GM12875 (cell line): ENCODE measurements around the gene FIBP.
A peak's percentile ranks its signal among the peaks of the same experiment; 100 is the strongest.

Experiments used
- H3K4me3 ChIP-seq: one replicate; pipeline ENCODE4 v1.5.1; 2011; ENCODE audit warnings: low read depth, low read length, control low read depth
- CTCF ChIP-seq: IDR thresholded peaks from 2 replicates; pipeline ENCODE4 v1.5.1; 2011; ENCODE audit warnings: low read depth, mild to moderate bottlenecking, control low read depth, inconsistent platforms, low read length, moderate library complexity, borderline replicate concordance; ENCODE audit not compliant: insufficient read depth

FIBP gene

GRCh38 chr11:65843811-65844210 is 44.5 kb downstream of the FIBP start:
- H3K4me3 ChIP-seq = no peak overlapping the region
- no peak for TF ChIP-seq CTCF

- no peak for TF ChIP-seq CTCF
- no peak overlapping the region for H3K4me3 ChIP-seq
These were observed 46.1 kb downstream of the FIBP start for GRCh38 chr11:65842144-65842543.

- TF ChIP-seq CTCF = no peak
- H3K4me3 ChIP-seq = peak overlapping the region; percentile 80
These were observed 54.1 kb downstream of the FIBP start for GRCh38 chr11:65834202-65834601.
